Endothelial cell of umbilical vein (primary cell): ENCODE data around the gene CNNM3. TPM values are rescaled to one million over a fixed set of nuclear protein-coding genes. Genes with fewer than 3 reads are reported as not detected.

Source experiments
- BruUV-seq: library from RNA; stranded (reverse); fragments of 400-500 nt; replicated peaks from 2 replicates; lab custom pipeline; 2021; lab: Mats Ljungman, UMichigan
- CTCF ChIA-PET: fragments of 300-600, 350-600 bp; sonication (Branson Sonifier 250); formaldehyde crosslinking; loops from one replicate; lab custom pipeline; 2021; ENCODE audit warnings: antibody characterized with exemption, inconsistent platforms; lab: Charles Lee
- POLR2A ChIA-PET: fragments of 300-600, 350-600 bp; sonication (Branson Sonifier 250); formaldehyde crosslinking; loops from one replicate; lab custom pipeline; 2021; ENCODE audit warnings: antibody characterized with exemption, inconsistent platforms; lab: Charles Lee
- DNase-seq: peaks from one replicate; pipeline ENCODE4 v3.0.0-alpha.2; 2011; ENCODE audit warnings: low read depth, low spot score
- FAIRE-seq: peaks from 2 replicates; lab custom pipeline; 2011; peaks lifted over from hg19 to GRCh38; lab: Jason Lieb, UNC
- H2AFZ ChIP-seq: 2 replicates; pipeline ENCODE4 v1.6.0; 2012; ENCODE audit warnings: low read depth, low read length, control low read depth, inconsistent platforms
- H3K27ac ChIP-seq: 2 replicates; pipeline ENCODE4 v1.5.1; 2011; ENCODE audit warnings: low read depth, mild to moderate bottlenecking, control low read depth, low read length, moderate library complexity; ENCODE audit not compliant: insufficient read depth
- H3K27me3 ChIP-seq, 2 experiments: 2 replicates each; pipeline versions ENCODE4 v1.6.0 to v1.6.1; 2011; ENCODE audit warnings: low read length in 2 of 2, mixed read lengths in 1 of 2; ENCODE audit not compliant: control insufficient read depth in 2 of 2, insufficient read depth in 2 of 2
- H3K36me3 ChIP-seq, 2 experiments: 2 replicates in 1 of 2; 3 replicates in 1 of 2; pipeline ENCODE4 v1.5.1; 2011; ENCODE audit warnings: low read length in 2 of 2, mild to moderate bottlenecking in 1 of 2, moderate library complexity in 1 of 2; ENCODE audit not compliant: control insufficient read depth in 2 of 2, insufficient read depth in 2 of 2; ENCODE audit errors: extremely low read depth in 1 of 2
- H3K4me1 ChIP-seq: 3 replicates; pipeline ENCODE4 v1.5.1; 2011; ENCODE audit warnings: mild to moderate bottlenecking, low read length; ENCODE audit not compliant: control insufficient read depth, insufficient read depth; ENCODE audit errors: extremely low read depth
- H3K4me2 ChIP-seq: 2 replicates; pipeline ENCODE4 v1.6.1; 2011; ENCODE audit warnings: low read length, control low read depth, mixed read lengths; ENCODE audit not compliant: insufficient read depth
- H3K4me3 ChIP-seq, 3 experiments: fragments of 200-600 bp in 1 of 3; sonication (generic), shearing (Covaris generic) in 1 of 3; replicated peaks in 1 of 3; 2 replicates each; pipeline ENCODE4 v1.5.1; 2011 to 2016; ENCODE audit warnings: control low read depth in 3 of 3, low read length in 3 of 3, mild to moderate bottlenecking in 2 of 3, inconsistent platforms in 1 of 3, low read depth in 1 of 3, moderate library complexity in 1 of 3; ENCODE audit not compliant: insufficient read depth in 1 of 3
- H3K79me2 ChIP-seq: 2 replicates; pipeline ENCODE4 v1.6.0; 2012; ENCODE audit warnings: low read length, inconsistent platforms; ENCODE audit not compliant: control insufficient read depth, insufficient read depth
- H3K9ac ChIP-seq: replicated peaks from 2 replicates; pipeline ENCODE3; 2011; ENCODE audit warnings: low read length, control low read depth; ENCODE audit not compliant: insufficient read depth; ENCODE audit errors: extremely low read depth
- H3K9me1 ChIP-seq: replicated peaks from 3 replicates; pipeline ENCODE4 v1.6.0; 2011; ENCODE audit warnings: mild to moderate bottlenecking, low read length; ENCODE audit not compliant: control insufficient read depth, insufficient read depth; ENCODE audit errors: extremely low read depth
- H3K9me3 ChIP-seq: replicated peaks from 2 replicates; pipeline ENCODE4 v1.5.1; 2012; ENCODE audit warnings: low read length, inconsistent platforms; ENCODE audit not compliant: control insufficient read depth, insufficient read depth
- H4K20me1 ChIP-seq: replicated peaks from 2 replicates; pipeline ENCODE3; 2011; ENCODE audit warnings: mild to moderate bottlenecking, low read length; ENCODE audit not compliant: control insufficient read depth, insufficient read depth; ENCODE audit errors: extremely low read depth
- EZH2 ChIP-seq: IDR thresholded peaks from 2 replicates; pipeline ENCODE4 v1.6.1; 2012; ENCODE audit warnings: borderline replicate concordance, low read depth, mild to moderate bottlenecking, moderate library complexity, low read length, inconsistent platforms; ENCODE audit not compliant: severe bottlenecking
- FOS ChIP-seq: IDR thresholded peaks from 2 replicates; pipeline ENCODE4 v1.6.1; 2011; ENCODE audit warnings: mild to moderate bottlenecking, low read length, moderate library complexity, borderline replicate concordance; ENCODE audit not compliant: insufficient read depth
- GATA2 ChIP-seq: IDR thresholded peaks from 2 replicates; pipeline ENCODE4 v1.7.0; 2011; ENCODE audit warnings: low read depth, mild to moderate bottlenecking, moderate library complexity, mixed read lengths, low read length; ENCODE audit not compliant: insufficient read length, insufficient read depth
- JUN ChIP-seq: IDR thresholded peaks from 2 replicates; pipeline ENCODE4 v1.6.1; 2011; ENCODE audit warnings: borderline replicate concordance, low read depth; ENCODE audit not compliant: insufficient read length, insufficient read depth
- MYC ChIP-seq: IDR thresholded peaks from one replicate; pipeline ENCODE4 v1.6.1; 2011; ENCODE audit warnings: mild to moderate bottlenecking, low read depth, low read length
- POLR2A ChIP-seq: IDR thresholded peaks from 2 replicates; pipeline ENCODE4 v1.6.1; 2012; ENCODE audit warnings: low read depth, mild to moderate bottlenecking, control low read depth, low read length
- POLR2AphosphoS5 ChIP-seq: IDR thresholded peaks from 2 replicates; pipeline ENCODE4 v1.6.1; 2012; ENCODE audit warnings: low read depth, mild to moderate bottlenecking, control low read depth, low read length, moderate library complexity; ENCODE audit not compliant: insufficient read depth
- dilution Hi-C: fragments of 300-500 bp; cut with MboI; formaldehyde crosslinking; loops from one replicate; pipeline ENCODE4 v1.15.0; 2019; ENCODE audit warnings: low sequenced_read_pairs; ENCODE audit not compliant: extremely low pct_ligation_motif_present
- intact Hi-C: fragments of 100-400 bp; cut with micrococcal nuclease; formaldehyde crosslinking; loops from one replicate; pipeline ENCODE4 v1.10.0; 2022
- polyA plus RNA-seq, 4 experiments: library from polyadenylated mRNA; depleted of rRNA in 3 of 4; stranded (reverse) in 3 of 4; unstranded in 1 of 4; fragments of >200 nt; gene quantifications; 2 replicates each; pipeline versions ENCODE4 v1.2.1 to v1.2.3, GENCODE V29; 2011 to 2012; ENCODE audit warnings: missing spikeins in 1 of 4
- total RNA-seq: library from RNA; stranded (reverse); gene quantifications from 2 replicates; pipeline ENCODE4 v1.2.3, GENCODE V29; 2021
- TF ChIP-seq, protein P1 (sequence below): IDR thresholded peaks from 2 replicates; pipeline ENCODE4 v1.6.1; 2011; ENCODE audit not compliant: insufficient read depth, insufficient read length
- TF ChIP-seq, protein P2 (sequence below), 2 donors: IDR thresholded peaks; 1 replicate in 1 of 2; 2 replicates in 1 of 2; pipeline ENCODE4 v1.5.1; 2011; ENCODE audit warnings: low read length in 2 of 2, mild to moderate bottlenecking in 2 of 2, moderate library complexity in 2 of 2, control low read depth in 1 of 2, inconsistent platforms in 1 of 2, low read depth in 1 of 2; ENCODE audit not compliant: insufficient read depth in 1 of 2; ENCODE audit errors: extremely low read depth in 1 of 2

The CNNM3 gene
- total and polyA plus RNA-seq, 2 donors (not counting 3 experiments of a cell fraction or from before 2014, with no cell fraction given), result 13.0 to 14.9 TPM

DNA sequence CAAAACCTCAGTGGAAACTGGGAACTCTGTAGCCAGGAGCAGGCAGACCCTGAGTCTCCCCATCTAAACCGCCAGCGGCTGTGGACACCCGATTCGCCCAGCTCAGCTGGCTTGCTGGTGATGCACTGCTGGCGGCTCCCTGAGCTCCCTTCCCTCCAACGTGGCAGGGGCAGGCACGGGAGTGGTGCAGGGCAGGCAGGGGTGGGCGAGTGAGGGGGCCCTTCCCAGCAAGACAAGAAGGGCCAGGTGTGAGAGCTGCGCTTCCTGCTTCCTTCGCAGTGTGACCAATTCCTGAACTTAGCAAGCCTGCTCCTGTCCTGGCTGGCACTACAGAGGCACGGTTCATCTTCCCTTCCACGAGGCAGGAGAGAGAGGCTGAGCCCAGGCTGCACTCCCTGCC is 66.2 kb downstream of the CNNM3 start:
- no peak for FAIRE-seq
- Histone ChIP-seq H2AFZ (no peak overlapping the region), H3K27me3 (no peaks in the 10 kb centered on the region), H4K20me1 (no peaks in the 10 kb centered on the region), H3K9me1 (no peaks in the 10 kb centered on the region), H3K4me2 (no peak overlapping the region), H3K27ac (no peak overlapping the region), H3K9me3 (no peaks in the 10 kb centered on the region), H3K4me1 (no peaks in the 10 kb centered on the region), H3K36me3 (no peaks in the 10 kb centered on the region), H3K9ac (no peak overlapping the region), H3K4me3 (no peak overlapping the region), H3K79me2 (no peaks in the 10 kb centered on the region)
- intact Hi-C loops, result no loop called here
- no peak for DNase-seq
- CTCF ChIA-PET, result interaction anchor here (0.8 to 1.1 kb wide), 2 partner anchors 9 to 70 kb away, joined by 3 read pairs; no protein-coding TSS in a partner anchor
- dilution Hi-C loops, result no loop called here
- TF ChIP-seq POLR2AphosphoS5 (no peak), JUN (no peak), POLR2A (no peak), EZH2 (no peak), GATA2 (no peak), FOS (no peak), MYC (no peak)
- POLR2A ChIA-PET, result no interaction called here
- BruUV-seq, result no TSS peak

DNA sequence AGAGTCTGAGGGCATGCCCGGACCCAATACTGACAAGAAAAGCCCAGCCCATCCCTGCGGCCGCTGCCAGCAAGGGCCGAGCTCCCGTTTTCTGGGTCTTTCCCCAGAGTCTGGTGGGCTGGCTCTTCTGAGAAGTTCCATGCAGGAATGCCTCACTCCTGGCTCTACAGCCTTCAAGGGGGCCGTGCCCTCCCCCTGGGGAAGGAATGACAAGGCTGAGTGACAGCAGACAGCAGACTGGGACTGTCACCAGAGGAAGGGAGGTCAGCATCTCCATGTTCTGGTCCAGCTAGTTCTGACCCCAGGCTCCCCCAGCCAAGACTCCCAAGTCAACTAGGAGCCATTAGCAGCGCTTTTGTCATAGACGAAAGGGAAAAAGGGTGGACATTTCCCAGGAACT is 66.8 kb downstream of the CNNM3 start:
- Histone ChIP-seq H3K27me3 (no peaks in the 10 kb centered on the region), H3K79me2 (no peaks in the 10 kb centered on the region), H3K4me1 (no peaks in the 10 kb centered on the region), H3K4me2 (no peak overlapping the region), H3K36me3 (no peaks in the 10 kb centered on the region), H3K27ac (no peak overlapping the region), H3K9me3 (no peaks in the 10 kb centered on the region), H4K20me1 (no peaks in the 10 kb centered on the region), H3K9me1 (no peaks in the 10 kb centered on the region), H3K9ac (no peak overlapping the region), H2AFZ (no peak overlapping the region), H3K4me3 (no peak overlapping the region)
- ChIA-PET CTCF (interaction anchor here (0.8 to 1.1 kb wide), 2 partner anchors 9 to 69 kb away, joined by 3 read pairs; no protein-coding TSS in a partner anchor), POLR2A (no interaction called here)
- dilution Hi-C loops, result no loop called here
- intact Hi-C loops, result no loop called here
- no peak for DNase-seq
- no TSS peak for BruUV-seq
- TF ChIP-seq JUN, result no peak
- TF ChIP-seq, protein P1, sequence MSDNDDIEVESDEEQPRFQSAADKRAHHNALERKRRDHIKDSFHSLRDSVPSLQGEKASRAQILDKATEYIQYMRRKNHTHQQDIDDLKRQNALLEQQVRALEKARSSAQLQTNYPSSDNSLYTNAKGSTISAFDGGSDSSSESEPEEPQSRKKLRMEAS, result no peak
- TF ChIP-seq, protein P2, sequence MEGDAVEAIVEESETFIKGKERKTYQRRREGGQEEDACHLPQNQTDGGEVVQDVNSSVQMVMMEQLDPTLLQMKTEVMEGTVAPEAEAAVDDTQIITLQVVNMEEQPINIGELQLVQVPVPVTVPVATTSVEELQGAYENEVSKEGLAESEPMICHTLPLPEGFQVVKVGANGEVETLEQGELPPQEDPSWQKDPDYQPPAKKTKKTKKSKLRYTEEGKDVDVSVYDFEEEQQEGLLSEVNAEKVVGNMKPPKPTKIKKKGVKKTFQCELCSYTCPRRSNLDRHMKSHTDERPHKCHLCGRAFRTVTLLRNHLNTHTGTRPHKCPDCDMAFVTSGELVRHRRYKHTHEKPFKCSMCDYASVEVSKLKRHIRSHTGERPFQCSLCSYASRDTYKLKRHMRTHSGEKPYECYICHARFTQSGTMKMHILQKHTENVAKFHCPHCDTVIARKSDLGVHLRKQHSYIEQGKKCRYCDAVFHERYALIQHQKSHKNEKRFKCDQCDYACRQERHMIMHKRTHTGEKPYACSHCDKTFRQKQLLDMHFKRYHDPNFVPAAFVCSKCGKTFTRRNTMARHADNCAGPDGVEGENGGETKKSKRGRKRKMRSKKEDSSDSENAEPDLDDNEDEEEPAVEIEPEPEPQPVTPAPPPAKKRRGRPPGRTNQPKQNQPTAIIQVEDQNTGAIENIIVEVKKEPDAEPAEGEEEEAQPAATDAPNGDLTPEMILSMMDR (IDR thresholded peaks at IDR 0.05; ENCODE audit: extremely low read depth in 1 of 2, insufficient read depth in 1 of 2, low read depth in 1 of 2, low read length in 2 of 2), result no peak
- TF ChIP-seq POLR2A, result no peak
- TF ChIP-seq POLR2AphosphoS5, result no peak
- TF ChIP-seq EZH2, result no peak
- TF ChIP-seq GATA2, result no peak
- no peak for TF ChIP-seq FOS
- no peak for TF ChIP-seq MYC
- no peak for FAIRE-seq
